HG02973 (cell line): ENCODE data around the gene AGPAT1.
A peak's percentile ranks its signal among the peaks of the same experiment; 100 is the strongest.
"Not testable (repeated sequence)": the region's sequence is repeated elsewhere in the genome, so short reads cannot be mapped to it uniquely, and the experiment has no call there.

Experiments
- ATAC-seq: cut with Tn5 transposase; IDR thresholded peaks from one replicate; pipeline ENCODE4 v1.9.1; 2021; ENCODE audit warnings: moderate library complexity; ENCODE audit not compliant: unreplicated experiment

Gene AGPAT1

GRCh38 chr6:32175711-32176475 is at the start of gene AGPAT1:
Gene AGPAT1, minus strand, starts transcription at chr6:32176084. Its CDS starts 4,588 bp downstream, at chr6:32171496.
- ATAC-seq, result peak; percentile 42

GRCh38 chr6:32224696-32225095 is 48.8 kb upstream of the AGPAT1 start:
- no peak for ATAC-seq

GRCh38 chr6:32223258-32224235 is 47.7 kb upstream of the AGPAT1 start, which contains the start of gene NOTCH4:
Gene NOTCH4, minus strand, starts transcription at chr6:32224067. Its CDS starts 139 bp downstream, at chr6:32223928.
- ATAC-seq, result no peak

GRCh38 chr6:32222333-32223230 is 46.7 kb upstream of the AGPAT1 start:
- no peak for ATAC-seq

- no peak for ATAC-seq
Observed at GRCh38 chr6:32220021-32220420, 44.1 kb upstream of the AGPAT1 start.

- no peak for ATAC-seq
Observed at GRCh38 chr6:32218167-32218566, 42.3 kb upstream of the AGPAT1 start.

GRCh38 chr6:32216998-32217397 is 41.1 kb upstream of the AGPAT1 start:
- no peak for ATAC-seq

- no peak for ATAC-seq
Observed at GRCh38 chr6:32216285-32216684, 40.4 kb upstream of the AGPAT1 start.

GRCh38 chr6:32215617-32216016 is 39.7 kb upstream of the AGPAT1 start:
- ATAC-seq, result no peak

- ATAC-seq, result no peak
Observed at GRCh38 chr6:32214126-32214525, 38.2 kb upstream of the AGPAT1 start.

- ATAC-seq, result no peak
Observed at GRCh38 chr6:32213649-32214048, 37.8 kb upstream of the AGPAT1 start.

- ATAC-seq, result no peak
Observed at GRCh38 chr6:32212076-32212760, 36.3 kb upstream of the AGPAT1 start.

GRCh38 chr6:32211432-32211831 is 35.5 kb upstream of the AGPAT1 start:
- ATAC-seq, result not testable (repeated sequence)

- ATAC-seq, result no peak
Observed at GRCh38 chr6:32210191-32210601, 34.3 kb upstream of the AGPAT1 start.

- ATAC-seq, result no peak
Observed at GRCh38 chr6:32208996-32209395, 33.1 kb upstream of the AGPAT1 start.

- no peak for ATAC-seq
Observed at GRCh38 chr6:32204268-32204715, 28.4 kb upstream of the AGPAT1 start.

- no peak for ATAC-seq
Observed at GRCh38 chr6:32203426-32204267, 27.8 kb upstream of the AGPAT1 start.

- no peak for ATAC-seq
Observed at GRCh38 chr6:32202186-32202585, 26.3 kb upstream of the AGPAT1 start.
